NCI-H2029 treated with DMSO at 0.1 percent for 48 hours (cell line): ENCODE measurements around the gene PNMT.
"Not testable (repeated sequence)": the region's sequence is repeated elsewhere in the genome, so short reads cannot be mapped to it uniquely, and the experiment has no call there.

Experiments used
- DNase-seq: peaks from one replicate; lab custom pipeline; 2025; lab: John Stamatoyannopoulos, UW

Gene PNMT

DNA sequence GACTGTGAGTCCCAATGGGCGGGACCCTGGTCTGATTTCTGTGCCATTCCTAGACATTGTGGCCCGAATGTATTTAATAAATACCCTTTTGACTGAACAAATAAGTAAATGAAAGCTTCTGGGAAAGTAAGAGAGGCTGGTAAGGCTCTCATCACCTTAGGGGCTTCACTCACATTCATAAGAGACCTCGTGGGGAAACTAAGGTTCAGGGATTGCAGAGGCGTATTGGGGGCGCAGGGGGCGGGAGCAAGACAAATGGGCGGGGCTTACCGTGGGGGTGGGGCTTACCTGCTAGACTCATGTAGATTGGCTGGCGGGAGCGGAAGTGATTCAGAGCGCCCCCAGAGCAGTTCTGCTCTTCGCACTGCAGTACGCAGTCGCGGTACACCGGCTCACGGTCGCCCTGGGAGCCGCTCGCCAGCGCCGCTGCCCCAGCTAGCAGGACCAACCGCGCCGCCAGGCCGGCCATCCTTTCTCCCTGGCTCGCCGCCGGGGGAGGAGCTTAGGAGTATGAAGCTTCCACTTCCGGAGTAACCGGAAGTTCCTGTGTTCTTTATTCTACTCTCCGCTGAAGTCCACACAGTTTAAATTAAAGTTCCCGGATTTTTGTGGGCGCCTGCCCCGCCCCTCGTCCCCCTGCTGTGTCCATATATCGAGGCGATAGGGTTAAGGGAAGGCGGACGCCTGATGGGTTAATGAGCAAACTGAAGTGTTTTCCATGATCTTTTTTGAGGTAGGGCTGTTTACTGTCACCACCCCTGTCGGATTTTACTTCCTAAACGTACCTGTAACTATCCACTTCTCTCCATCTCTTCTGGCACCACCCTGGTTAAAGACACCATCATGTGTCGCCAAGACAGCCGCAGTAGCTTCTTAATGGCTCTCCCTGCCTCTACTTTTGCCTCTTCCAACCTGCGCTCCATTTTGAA, 19.6 kb downstream of the PNMT start, which contains the start of gene PGAP3:
Gene PGAP3 (minus strand): TSS at position 512 of the 929 bp plus-strand sequence. CDS start 43 bp downstream, at position 469.
- DNase-seq: peak; percentile 70

DNA sequence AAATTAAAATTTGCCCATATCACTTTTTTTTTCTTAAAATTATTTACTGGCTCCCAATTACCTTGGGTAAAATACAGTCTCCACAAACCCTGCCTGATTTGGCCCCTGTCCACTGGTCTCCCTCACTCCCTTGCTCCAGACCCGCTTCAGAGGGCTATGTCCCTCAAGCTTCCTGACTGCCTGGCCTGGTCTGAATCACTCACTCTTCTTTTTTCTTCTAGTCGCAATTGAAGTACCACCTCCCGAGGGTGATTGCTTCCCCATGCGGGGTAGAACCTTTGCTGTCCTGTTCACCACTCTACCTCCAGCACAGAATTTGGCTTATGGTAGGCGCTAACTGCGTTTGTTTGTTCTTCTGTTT, 20.2 kb downstream of the PNMT start:
- no peak for DNase-seq

- DNase-seq: no peak
Observed at GRCh38 chr17:39688945-39689344, 20.7 kb downstream of the PNMT start.

DNA sequence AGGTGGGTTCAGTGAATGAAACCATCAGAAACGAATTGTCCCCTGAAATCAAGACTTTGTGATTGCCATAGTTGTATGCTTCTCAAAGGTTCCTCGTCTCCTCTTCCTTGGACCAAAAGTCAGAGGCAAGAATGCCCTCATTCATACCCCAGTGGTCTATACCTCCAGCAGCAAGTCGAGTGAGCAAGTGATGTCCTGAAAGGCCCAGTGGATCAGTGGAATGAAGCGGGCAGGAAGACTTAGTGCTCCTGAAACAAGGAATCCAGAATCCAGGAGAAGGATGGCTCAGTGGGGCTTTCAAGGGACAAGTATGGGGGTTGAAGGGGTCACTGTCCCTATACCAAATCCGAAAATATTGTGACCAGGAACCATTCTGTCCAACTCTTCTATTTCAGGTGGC, 26.3 kb downstream of the PNMT start:
- DNase-seq: no peak

DNA sequence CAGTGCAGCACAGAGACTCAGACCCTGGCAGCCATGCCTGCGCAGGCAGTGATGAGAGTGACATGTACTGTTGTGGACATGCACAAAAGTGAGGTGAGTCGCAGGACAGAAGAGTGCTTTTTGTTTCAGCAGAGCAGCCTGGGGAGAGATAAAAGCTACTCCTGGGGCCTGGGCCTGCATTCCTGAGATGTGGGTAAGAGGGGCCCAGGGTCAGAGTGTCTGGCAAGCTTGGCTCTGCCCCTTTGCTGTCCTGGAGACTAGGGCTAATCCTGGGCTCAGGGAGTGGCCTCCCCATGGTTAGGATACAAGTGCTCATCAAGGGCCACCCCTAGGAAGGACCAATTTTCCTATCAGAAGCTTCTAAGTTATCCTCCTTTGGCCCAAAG, 26.8 kb downstream of the PNMT start:
- no peak for DNase-seq

DNA sequence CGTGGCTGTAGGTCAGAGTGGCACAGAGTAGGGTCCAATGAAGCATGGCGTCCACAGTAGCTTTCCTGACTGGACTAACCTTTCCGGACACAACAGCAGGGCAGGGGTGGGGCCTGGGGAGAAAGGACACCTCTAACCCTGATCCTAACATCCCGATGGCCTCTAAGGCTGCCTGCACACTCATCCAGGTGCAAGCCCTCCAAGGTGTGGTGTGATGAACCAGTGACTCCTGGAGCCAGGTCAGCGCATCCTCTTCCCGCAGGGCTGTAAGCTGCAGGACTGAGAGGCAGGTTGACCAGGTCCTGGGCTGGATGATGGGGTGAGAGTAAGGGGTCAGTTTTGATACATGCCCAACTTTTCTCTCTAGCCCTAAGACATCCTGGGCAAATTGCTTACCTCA, 28.5 kb downstream of the PNMT start:
- DNase-seq: no peak

- no peak for DNase-seq
Observed at GRCh38 chr17:39697961-39698360, 29.7 kb downstream of the PNMT start.

GRCh38 chr17:39699157-39699817, 31.0 kb downstream of the PNMT start:
- DNase-seq: not testable (repeated sequence)

GRCh38 chr17:39699818-39700147, 31.5 kb downstream of the PNMT start, which contains the start of gene ERBB2:
Gene ERBB2 (plus strand): TSS chr17:39700064. CDS start chr17:39700239, 175 bp downstream.
- DNase-seq: no peak

DNA sequence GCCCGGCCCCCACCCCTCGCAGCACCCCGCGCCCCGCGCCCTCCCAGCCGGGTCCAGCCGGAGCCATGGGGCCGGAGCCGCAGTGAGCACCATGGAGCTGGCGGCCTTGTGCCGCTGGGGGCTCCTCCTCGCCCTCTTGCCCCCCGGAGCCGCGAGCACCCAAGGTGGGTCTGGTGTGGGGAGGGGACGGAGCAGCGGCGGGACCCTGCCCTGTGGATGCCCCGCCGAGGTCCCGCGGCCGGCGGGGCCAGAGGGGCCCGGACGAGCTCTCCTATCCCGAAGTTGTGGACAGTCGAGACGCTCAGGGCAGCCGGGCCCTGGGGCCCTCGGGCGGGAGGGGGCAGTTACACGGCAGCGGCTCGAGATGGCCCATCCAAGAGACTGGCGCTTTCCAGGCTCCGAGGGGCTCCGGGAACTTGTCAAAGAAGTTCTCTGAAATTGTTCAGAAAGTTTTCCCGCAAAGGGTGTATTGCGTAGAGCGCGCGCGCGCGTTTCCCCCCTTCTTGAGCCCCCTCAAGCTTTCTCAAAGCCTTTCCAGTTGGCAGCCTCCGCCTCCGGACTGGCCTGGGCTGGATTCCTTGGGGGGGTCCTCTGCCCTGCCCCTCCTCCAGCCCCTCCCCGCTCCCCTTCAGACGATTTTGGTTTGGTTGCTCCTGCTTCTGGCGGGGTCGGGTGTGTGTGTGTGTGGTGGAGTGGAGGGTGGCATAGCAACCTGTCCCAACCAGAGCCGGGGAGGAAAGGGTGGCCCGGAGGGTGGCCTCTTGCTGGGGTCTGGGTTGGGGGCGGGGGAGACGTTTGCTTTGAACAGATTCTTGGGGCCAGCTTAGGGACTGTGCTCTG, 32.1 kb downstream of the PNMT start:
- DNase-seq: no peak

DNA sequence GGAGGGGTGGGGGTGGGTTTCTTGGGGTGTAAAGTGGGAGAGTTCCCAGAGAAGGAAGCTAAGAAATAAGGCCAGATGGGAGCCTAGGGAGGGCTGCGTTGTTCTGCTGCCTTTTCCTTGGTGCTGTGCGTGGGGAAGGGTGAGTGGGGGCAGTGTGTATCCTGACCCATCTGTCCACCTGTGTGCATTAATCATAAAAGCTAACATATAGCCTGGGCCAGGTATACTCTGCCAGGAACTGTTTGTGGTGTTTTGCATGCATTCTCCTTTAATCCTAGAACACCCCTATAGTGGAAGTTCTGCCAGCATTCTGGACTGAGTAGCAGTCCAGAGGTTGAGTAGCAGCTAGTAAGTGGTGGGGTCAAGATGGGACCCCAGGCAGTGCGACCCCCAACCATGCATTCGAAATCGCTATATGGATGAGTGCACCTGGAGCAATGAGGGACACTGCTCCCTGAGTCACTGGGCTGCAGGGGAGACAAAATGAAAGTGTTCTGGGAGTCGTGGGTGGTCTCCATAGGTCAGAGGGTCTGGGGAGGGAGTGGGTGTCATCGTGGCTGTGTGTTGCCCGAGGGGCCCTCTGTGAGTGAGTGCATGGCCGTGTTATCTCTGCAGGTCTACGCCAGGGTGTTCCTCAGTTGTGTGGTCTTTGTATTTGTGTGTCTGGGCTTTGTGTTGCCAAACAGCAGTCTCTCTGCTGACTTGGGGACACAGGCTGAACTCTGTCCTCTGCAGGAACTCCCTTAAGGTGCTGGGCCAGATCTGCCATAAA, 32.9 kb downstream of the PNMT start:
- no peak for DNase-seq

- DNase-seq: no peak
Observed at GRCh38 chr17:39701784-39702422, 33.6 kb downstream of the PNMT start.

- DNase-seq: peak; percentile 42
Observed at GRCh38 chr17:39702901-39703893, 34.9 kb downstream of the PNMT start.

- DNase-seq: no peak
Observed at GRCh38 chr17:39703913-39704312, 35.7 kb downstream of the PNMT start.

- DNase-seq: no peak
Observed at GRCh38 chr17:39704821-39705551, 36.7 kb downstream of the PNMT start.

DNA sequence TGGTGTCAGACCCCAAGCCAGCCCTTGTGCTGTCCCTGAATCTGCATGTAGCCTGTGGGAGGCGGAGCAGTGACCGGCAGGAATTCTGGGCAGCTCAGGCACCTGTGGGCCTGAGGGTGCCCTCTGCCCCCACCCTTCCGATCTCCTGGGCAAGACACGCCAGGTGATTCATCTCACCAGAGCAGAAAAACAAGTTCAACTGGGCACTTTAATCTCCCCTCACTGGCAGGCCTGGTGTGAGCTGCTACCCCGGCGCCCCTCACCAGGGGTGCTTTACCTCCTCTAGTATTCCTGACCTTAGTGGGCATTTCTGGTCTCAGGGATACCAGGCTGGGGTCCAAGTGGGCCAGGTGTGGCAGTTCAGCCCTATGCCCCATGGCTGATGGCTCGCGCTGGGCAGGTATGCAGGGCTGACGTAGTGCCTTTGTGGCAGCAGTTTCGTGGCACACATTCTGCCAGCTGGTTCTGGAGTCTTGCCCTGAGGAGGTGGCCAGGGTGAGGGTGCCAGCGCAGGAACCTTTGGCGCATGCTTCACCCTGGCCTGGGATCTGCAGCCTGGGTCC, 37.6 kb downstream of the PNMT start:
- DNase-seq: peak; percentile 13

GRCh38 chr17:39706383-39706782, 38.1 kb downstream of the PNMT start:
- no peak for DNase-seq

GRCh38 chr17:39706921-39707337, 38.7 kb downstream of the PNMT start:
- DNase-seq: no peak
